CD4-positive, CD25-positive, alpha-beta regulatory T cell (primary cell): Measurements from ENCODE around the gene PEAR1. TPM values are rescaled to one million over a fixed set of nuclear protein-coding genes. Genes with fewer than 3 reads are reported as not detected.
A peak's percentile ranks its signal among the peaks of the same experiment; 100 is the strongest.

Experiments used
- ATAC-seq, 2 donors: fragments of 150-1000 bp; cut with Tn5 transposase; one replicate each; pipeline ENCODE4 v1.10.0; 2021; ENCODE audit warnings: low read depth in 2 of 2, moderate number of reproducible peaks in 2 of 2, moderate library complexity in 1 of 2
- DNase-seq, 3 donors: peaks; one replicate each; pipeline versions ENCODE4 v3.0.0 to v3.0.0-alpha.2; 2012 to 2022; ENCODE audit warnings: mixed read lengths in 1 of 3
- H3K27ac ChIP-seq: one replicate; pipeline ENCODE4 v1.7.0; 2013; ENCODE audit warnings: mild to moderate bottlenecking, low read length; ENCODE audit not compliant: insufficient read depth, poor library complexity, severe bottlenecking
- H3K27me3 ChIP-seq: one replicate; pipeline ENCODE4 v1.7.0; 2013; ENCODE audit warnings: low read length; ENCODE audit not compliant: control insufficient read depth, insufficient read depth
- H3K36me3 ChIP-seq: one replicate; pipeline ENCODE4 v1.7.0; 2013; ENCODE audit warnings: mild to moderate bottlenecking, low read length, moderate library complexity; ENCODE audit not compliant: control insufficient read depth, insufficient read depth
- H3K4me1 ChIP-seq: 2 replicates; pipeline ENCODE4 v1.7.0; 2013; ENCODE audit warnings: mild to moderate bottlenecking, low read length; ENCODE audit not compliant: insufficient read depth, control insufficient read depth, poor library complexity, severe bottlenecking
- H3K4me3 ChIP-seq: one replicate; pipeline ENCODE4 v1.7.0; 2013; ENCODE audit warnings: low read depth, mild to moderate bottlenecking, low read length, moderate library complexity
- H3K9me3 ChIP-seq, 2 experiments: 1 replicate in 1 of 2; 2 replicates in 1 of 2; pipeline ENCODE4 v1.7.0; 2013; ENCODE audit warnings: low read length in 2 of 2, mild to moderate bottlenecking in 1 of 2, moderate library complexity in 1 of 2; ENCODE audit not compliant: control insufficient read depth in 2 of 2
- H3K27ac Mint-ChIP-seq, 3 donors: one replicate each; pipeline ENCODE4 v1.8.0; 2020 to 2022; ENCODE audit warnings: mild to moderate bottlenecking in 3 of 3, mixed read lengths in 3 of 3, moderate library complexity in 2 of 3
- H3K27me3 Mint-ChIP-seq: one replicate; pipeline ENCODE4 v1.8.0; 2022; ENCODE audit warnings: mild to moderate bottlenecking, mixed read lengths
- H3K36me3 Mint-ChIP-seq: one replicate; pipeline ENCODE4 v1.8.0; 2020; ENCODE audit warnings: mixed read lengths
- H3K4me1 Mint-ChIP-seq, 4 donors: one replicate each; pipeline ENCODE4 v1.8.0; 2020 to 2022; ENCODE audit warnings: mixed read lengths in 4 of 4, mild to moderate bottlenecking in 1 of 4
- H3K4me3 Mint-ChIP-seq, 4 donors: one replicate each; pipeline ENCODE4 v1.8.0; 2020 to 2022; ENCODE audit warnings: mild to moderate bottlenecking in 4 of 4, mixed read lengths in 4 of 4, moderate library complexity in 3 of 4
- H3K9me3 Mint-ChIP-seq, 7 donors: one replicate each; pipeline ENCODE4 v1.8.0; 2020 to 2022; ENCODE audit warnings: mixed read lengths in 7 of 7, mild to moderate bottlenecking in 3 of 7, moderate library complexity in 2 of 7
- polyA plus RNA-seq, 4 donors: library from polyadenylated mRNA; unstranded; fragments of 300-500 nt; fragmentation: Illumina TruSeq; gene quantifications; one replicate each; pipeline ENCODE4 v1.2.3, GENCODE V29; 2021
- total RNA-seq: library from RNA; stranded (reverse); gene quantifications from one replicate; pipeline ENCODE4 v1.2.3, GENCODE V29; 2022

The PEAR1 gene
- total and polyA plus RNA-seq, 5 donors from 2014 or later, result 1.3 TPM; not detected in 4

GRCh38 chr1:156862584-156862983 lies 30.9 kb upstream of the PEAR1 start:
- Histone ChIP-seq H3K4me1 (peaks cover 44% of the 10 kb centered on the region), H3K9me3 (no peaks in the 10 kb centered on the region), H3K27ac (no peak overlapping the region), H3K36me3 (no peaks in the 10 kb centered on the region), H3K4me3 (no peak overlapping the region), H3K27me3 (peaks cover 13% of the 10 kb centered on the region)
- H3K36me3 Mint-ChIP-seq, result no peaks in the 10 kb centered on the region
- peaks cover 47% of the 10 kb centered on the region for H3K27me3 Mint-ChIP-seq
- DNase-seq, result no peak
- ATAC-seq, result no peak
- peak overlapping the region in 1 of 3 donors; percentile 44 for H3K27ac Mint-ChIP-seq
- H3K9me3 Mint-ChIP-seq, result no peaks in the 10 kb centered on the region
- no peak overlapping the region for H3K4me3 Mint-ChIP-seq
- peaks cover 8 to 48% (median 11%) of the 10 kb centered on the region in 4 donors for H3K4me1 Mint-ChIP-seq

GRCh38 chr1:156862997-156863599 lies 30.4 kb upstream of the PEAR1 start:
- DNase-seq (peak in 1 of 3 donors; percentile 65), ATAC-seq (no peak)
- no peaks in the 10 kb centered on the region for H3K9me3 Mint-ChIP-seq
- no peaks in the 10 kb centered on the region for H3K36me3 Mint-ChIP-seq
- H3K4me1 ChIP-seq, result peaks cover 44% of the 10 kb centered on the region
- peak overlapping the region in 1 of 4 donors; percentile 73 for H3K4me3 Mint-ChIP-seq
- peak overlapping the region in 1 of 3 donors; percentile 77 for H3K27ac Mint-ChIP-seq
- no peak overlapping the region for H3K4me3 ChIP-seq
- peaks cover 13% of the 10 kb centered on the region for H3K27me3 ChIP-seq
- no peaks in the 10 kb centered on the region for H3K36me3 ChIP-seq
- no peak overlapping the region for H3K27ac ChIP-seq
- H3K9me3 ChIP-seq, result no peaks in the 10 kb centered on the region
- peaks cover 8 to 48% (median 11%) of the 10 kb centered on the region in 4 donors for H3K4me1 Mint-ChIP-seq
- peaks cover 41% of the 10 kb centered on the region for H3K27me3 Mint-ChIP-seq

GRCh38 chr1:156863631-156864030 lies 29.9 kb upstream of the PEAR1 start:
- Mint-ChIP-seq H3K27ac (no peak overlapping the region), H3K36me3 (no peaks in the 10 kb centered on the region), H3K9me3 (no peaks in the 10 kb centered on the region), H3K27me3 (peaks cover 36% of the 10 kb centered on the region), H3K4me3 (peak overlapping the region in 1 of 4 donors; percentile 73), H3K4me1 (peaks cover 8 to 47% (median 11%) of the 10 kb centered on the region in 4 donors)
- no peaks in the 10 kb centered on the region for H3K9me3 ChIP-seq
- peaks cover 44% of the 10 kb centered on the region for H3K4me1 ChIP-seq
- no peaks in the 10 kb centered on the region for H3K36me3 ChIP-seq
- DNase-seq (no peak), ATAC-seq (no peak)
- H3K4me3 ChIP-seq, result no peak overlapping the region
- no peak overlapping the region for H3K27ac ChIP-seq
- peaks cover 13% of the 10 kb centered on the region for H3K27me3 ChIP-seq

GRCh38 chr1:156864796-156865195 lies 28.7 kb upstream of the PEAR1 start:
- Mint-ChIP-seq H3K27me3 (peaks cover 36% of the 10 kb centered on the region), H3K27ac (no peak overlapping the region), H3K9me3 (no peaks in the 10 kb centered on the region), H3K4me3 (no peak overlapping the region), H3K4me1 (peaks cover 7 to 40% (median 11%) of the 10 kb centered on the region in 4 donors), H3K36me3 (no peaks in the 10 kb centered on the region)
- Histone ChIP-seq H3K9me3 (no peaks in the 10 kb centered on the region), H3K36me3 (no peaks in the 10 kb centered on the region), H3K4me1 (peaks cover 36% of the 10 kb centered on the region), H3K27me3 (peaks cover 13% of the 10 kb centered on the region), H3K27ac (no peak overlapping the region), H3K4me3 (no peak overlapping the region)
- ATAC-seq (no peak), DNase-seq (no peak)

DNA sequence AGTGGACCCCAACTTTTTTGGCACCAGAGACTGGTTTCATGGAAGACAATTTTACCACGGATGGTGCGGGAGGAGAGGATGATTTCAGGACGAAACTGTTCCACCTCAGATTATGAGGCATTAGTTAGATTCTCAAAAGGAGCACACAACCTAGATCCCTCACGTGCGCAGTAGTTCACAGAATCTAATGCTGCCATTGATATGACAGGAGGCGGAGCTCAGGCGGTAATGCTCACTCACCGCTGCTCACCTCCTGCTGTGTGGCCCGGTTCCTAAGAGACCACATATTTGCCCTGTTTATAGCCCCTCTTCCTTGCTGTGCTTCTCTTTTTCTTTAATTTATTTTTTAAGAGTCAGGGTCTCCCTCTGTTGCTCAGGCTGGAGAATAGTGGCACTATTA lies 28.3 kb upstream of the PEAR1 start:
- Histone ChIP-seq H3K4me1 (peaks cover 31% of the 10 kb centered on the region), H3K4me3 (no peak overlapping the region), H3K9me3 (no peaks in the 10 kb centered on the region), H3K27ac (no peak overlapping the region), H3K36me3 (no peaks in the 10 kb centered on the region), H3K27me3 (peaks cover 13% of the 10 kb centered on the region)
- H3K4me3 Mint-ChIP-seq, result no peak overlapping the region
- H3K27me3 Mint-ChIP-seq, result peaks cover 31% of the 10 kb centered on the region
- DNase-seq, result no peak
- peaks cover 2 to 37% (median 11%) of the 10 kb centered on the region in 4 donors for H3K4me1 Mint-ChIP-seq
- no peaks in the 10 kb centered on the region for H3K9me3 Mint-ChIP-seq
- H3K36me3 Mint-ChIP-seq, result no peaks in the 10 kb centered on the region
- H3K27ac Mint-ChIP-seq, result no peak overlapping the region
- no peak for ATAC-seq

GRCh38 chr1:156865865-156866248 lies 27.7 kb upstream of the PEAR1 start:
- Mint-ChIP-seq H3K36me3 (no peaks in the 10 kb centered on the region), H3K4me1 (peaks cover 0 to 34% (median 10%) of the 10 kb centered on the region in 4 donors), H3K27me3 (peaks cover 29% of the 10 kb centered on the region), H3K4me3 (peak overlapping the region in 1 of 4 donors; percentile 2), H3K27ac (no peak overlapping the region), H3K9me3 (no peaks in the 10 kb centered on the region)
- H3K27ac ChIP-seq, result no peak overlapping the region
- H3K4me1 ChIP-seq, result peaks cover 25% of the 10 kb centered on the region
- H3K9me3 ChIP-seq, result no peaks in the 10 kb centered on the region
- peaks cover 13% of the 10 kb centered on the region for H3K27me3 ChIP-seq
- H3K4me3 ChIP-seq, result no peak overlapping the region
- H3K36me3 ChIP-seq, result no peaks in the 10 kb centered on the region
- DNase-seq, result peak in 1 of 3 donors; percentile 30
- no peak for ATAC-seq

GRCh38 chr1:156866249-156866909 lies 27.1 kb upstream of the PEAR1 start:
- DNase-seq, result no peak
- no peaks in the 10 kb centered on the region for H3K9me3 Mint-ChIP-seq
- H3K4me1 Mint-ChIP-seq, result peaks cover 0 to 34% (median 10%) of the 10 kb centered on the region in 4 donors
- Histone ChIP-seq H3K27me3 (peaks cover 13% of the 10 kb centered on the region), H3K4me3 (no peak overlapping the region), H3K27ac (no peak overlapping the region), H3K4me1 (peaks cover 20% of the 10 kb centered on the region), H3K36me3 (no peaks in the 10 kb centered on the region), H3K9me3 (no peaks in the 10 kb centered on the region)
- peaks cover 27% of the 10 kb centered on the region for H3K27me3 Mint-ChIP-seq
- no peak for ATAC-seq
- peak overlapping the region in 2 of 4 donors; percentile 2 to 24 for H3K4me3 Mint-ChIP-seq
- no peaks in the 10 kb centered on the region for H3K36me3 Mint-ChIP-seq
- H3K27ac Mint-ChIP-seq, result peak overlapping the region in 1 of 3 donors; percentile 46
